ENCODE data around the gene KCNQ2.

KCNQ2 gene

DNA sequence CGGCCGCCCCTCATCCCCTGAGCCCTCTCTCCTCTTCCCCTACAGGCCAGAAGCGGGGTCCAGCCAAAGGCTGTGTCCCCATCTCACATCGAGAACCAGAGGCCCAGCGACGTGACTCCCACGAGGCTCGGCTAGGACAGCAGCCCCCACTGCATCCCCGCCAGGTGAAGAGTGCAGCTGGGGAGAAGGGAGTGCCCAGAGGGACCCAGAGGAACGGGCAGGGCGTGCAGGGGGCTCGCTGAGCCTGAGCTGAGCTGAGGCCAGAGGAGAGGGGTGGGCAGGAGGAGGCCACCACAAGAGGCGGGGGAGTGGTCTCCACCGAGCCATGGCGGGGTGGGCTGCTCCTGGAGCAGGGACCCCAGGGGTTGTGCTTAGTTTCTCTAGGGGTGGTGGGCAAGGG, 32.6 kb downstream of the KCNQ2 start:
- in situ Hi-C loops (cut with MboI; ENCODE audit: low sequenced_read_pairs): no loop called here

DNA sequence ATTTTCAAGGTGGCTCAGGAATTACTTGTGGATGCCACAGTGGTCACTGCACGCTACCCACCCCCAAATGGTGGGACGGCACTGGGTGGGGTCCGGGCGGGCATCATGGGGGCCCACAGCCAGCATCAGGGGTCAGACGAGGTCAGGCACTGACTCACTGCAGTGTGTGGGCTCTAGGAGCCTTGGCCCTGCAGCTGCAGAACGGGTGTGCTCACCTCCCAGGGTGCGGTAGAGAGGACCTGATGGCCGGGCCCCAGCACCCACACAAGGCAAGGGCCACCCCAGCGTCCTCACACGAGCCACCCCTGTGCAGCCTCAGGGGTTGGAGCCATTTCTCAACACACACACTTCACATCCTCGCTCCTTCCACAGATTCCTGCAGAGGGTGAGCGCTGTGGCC, 34.3 kb downstream of the KCNQ2 start:
- in situ Hi-C loops (cut with MboI; ENCODE audit: low sequenced_read_pairs): no loop called here

DNA sequence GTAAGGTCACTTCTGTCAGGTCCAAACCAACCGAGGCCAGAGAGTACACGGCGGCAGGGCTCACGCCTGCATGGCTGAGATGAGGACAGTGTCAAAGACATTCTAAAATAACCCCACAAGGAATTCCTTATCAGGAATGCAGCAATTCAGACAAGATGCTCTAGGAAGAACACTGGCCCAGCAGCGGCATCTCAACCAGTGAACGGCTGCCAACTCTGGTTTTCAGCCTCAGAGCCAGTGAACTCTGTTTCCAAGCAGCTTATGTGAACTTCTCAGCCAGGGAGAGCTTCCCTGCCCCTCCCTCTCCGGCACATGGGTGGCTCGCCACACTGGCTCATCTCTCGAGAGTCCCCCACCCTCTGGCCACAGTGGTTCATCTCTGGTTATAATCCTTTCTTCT, 36.9 kb downstream of the KCNQ2 start:
- in situ Hi-C loops (cut with MboI; ENCODE audit: low sequenced_read_pairs): no loop called here

DNA sequence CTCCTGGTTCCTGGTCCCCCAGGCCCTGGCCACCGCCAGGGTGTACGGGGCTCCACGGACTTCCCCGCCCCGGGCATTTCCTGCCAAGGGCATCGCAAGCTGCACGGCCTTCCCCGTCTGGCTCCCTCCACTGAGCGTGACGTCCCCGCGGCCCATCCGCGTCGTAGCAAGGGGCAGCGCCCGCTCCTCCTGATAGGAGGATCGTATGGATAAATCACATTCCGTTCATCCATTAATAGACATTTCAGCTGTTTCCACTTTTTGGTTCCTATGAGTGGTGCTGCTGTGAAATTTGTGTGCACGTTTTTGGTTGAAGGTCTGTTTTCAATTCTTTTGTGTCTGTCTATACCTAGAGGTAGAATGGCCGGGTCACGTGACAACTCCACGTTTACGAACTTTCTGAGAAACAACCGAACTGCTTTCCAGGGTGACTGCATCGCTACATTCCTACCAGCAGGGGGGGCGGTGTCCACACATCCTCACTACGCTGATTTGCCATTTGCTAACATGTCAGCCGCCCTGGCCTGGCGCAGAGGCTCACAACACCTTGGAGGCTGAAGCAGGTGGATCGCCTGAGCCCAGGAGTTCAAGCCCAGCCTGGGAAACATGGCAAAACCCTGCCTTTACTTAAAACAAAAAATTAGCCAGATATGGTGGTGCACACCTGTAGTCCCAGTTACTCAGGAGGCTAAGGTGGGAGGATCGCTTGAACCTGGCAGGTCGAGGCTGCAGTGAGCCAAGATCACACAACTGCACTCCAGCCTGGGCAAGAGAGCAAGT, 37.7 kb downstream of the KCNQ2 start:
- in situ Hi-C loops (cut with MboI; ENCODE audit: low sequenced_read_pairs): no loop called here

DNA sequence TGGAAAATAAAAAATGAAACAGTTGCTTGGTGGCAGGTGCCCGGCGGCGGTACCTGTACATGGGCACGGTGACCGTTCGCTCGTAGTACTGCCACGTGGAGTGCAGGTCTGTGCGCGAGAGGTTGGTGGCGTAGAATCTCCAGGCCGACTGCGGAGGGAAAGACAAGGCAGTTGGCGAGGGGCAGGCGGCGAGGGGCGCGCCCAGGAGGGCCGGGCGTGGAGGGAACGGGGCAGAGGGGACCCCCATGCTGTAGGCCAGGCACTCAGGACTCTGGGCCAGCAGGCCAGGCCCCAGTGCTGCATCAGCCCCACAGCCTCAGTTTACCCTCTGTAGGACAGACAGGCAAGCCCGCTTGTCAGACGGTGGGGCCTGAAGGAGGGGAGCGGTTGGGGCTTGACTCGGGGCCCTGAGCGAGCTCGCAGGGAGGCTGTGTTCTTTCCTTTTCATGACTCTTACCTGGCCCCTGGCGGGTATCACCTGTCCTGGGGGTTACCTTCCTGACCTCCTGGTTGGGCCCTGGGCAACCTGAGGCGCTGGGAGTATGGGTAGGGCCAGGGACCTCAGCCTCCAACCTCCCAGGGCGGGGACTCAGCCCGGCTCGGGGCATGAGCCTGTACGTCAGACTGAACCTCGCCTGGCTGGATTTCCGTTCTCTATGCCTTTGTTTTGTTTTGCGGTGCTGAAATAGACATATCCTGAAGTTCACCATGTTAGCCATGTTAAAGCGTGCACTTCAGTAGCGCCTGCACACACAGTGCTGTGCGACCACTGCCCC, 38.5 kb downstream of the KCNQ2 start:
- in situ Hi-C loops (cut with MboI; ENCODE audit: low sequenced_read_pairs): no loop called here

DNA sequence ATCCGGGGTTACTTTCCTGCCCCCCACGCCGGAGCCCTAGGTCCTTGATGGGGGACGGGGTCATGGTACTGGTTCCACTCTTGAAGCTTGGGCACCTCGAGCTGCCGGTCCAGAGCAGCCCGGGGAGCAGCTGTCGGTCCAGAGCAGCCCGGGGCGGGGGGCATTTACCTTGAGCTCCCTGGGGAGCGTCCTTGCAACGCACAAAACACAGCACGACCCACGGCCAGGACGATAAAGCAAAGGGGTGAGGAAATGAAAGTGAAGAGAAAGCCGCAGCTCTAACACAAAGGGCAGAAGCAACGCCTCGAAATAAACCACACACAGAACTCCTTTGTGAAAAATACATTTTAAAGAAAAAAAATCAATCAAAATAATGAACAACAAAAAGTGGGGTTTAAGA, 39.1 kb downstream of the KCNQ2 start:
- in situ Hi-C loops (cut with MboI; ENCODE audit: low sequenced_read_pairs): no loop called here

DNA sequence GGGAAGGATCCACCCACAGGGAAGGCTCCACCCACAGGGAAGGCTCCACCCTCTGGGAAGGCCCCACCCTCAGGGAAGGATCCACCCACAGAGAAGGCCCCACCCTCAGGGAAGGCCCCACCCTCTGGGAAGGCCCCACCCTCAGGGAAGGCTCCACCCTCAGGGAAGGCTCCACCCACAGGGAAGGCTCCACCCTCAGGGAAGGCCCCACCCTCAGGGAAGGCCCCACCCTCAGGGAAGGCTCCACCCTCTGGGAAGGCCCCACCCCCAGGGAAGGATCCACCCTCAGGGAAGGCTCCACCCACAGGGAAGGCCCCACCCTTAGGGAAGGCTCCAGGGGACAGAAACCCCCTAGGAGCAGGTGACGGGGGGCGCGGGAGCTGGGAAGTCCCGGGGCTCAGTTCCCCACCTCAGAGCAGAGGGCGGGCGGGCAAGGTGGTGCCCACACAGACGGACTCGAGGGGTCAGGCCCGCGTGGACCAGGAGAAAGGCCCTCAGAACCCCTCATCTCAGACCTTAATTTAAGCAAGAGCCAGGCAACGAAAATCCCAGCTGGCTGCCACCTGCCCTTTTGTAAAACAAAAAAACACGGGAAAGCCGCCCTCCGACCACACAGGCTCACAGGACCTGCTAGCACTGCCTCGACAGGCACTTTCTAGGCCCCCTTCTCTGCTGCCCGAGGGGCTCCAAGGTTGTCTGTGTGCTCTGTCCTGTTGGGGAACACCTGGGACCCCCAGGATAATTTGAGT, 39.7 kb downstream of the KCNQ2 start:
- in situ Hi-C loops (cut with MboI; ENCODE audit: low sequenced_read_pairs): no loop called here

DNA sequence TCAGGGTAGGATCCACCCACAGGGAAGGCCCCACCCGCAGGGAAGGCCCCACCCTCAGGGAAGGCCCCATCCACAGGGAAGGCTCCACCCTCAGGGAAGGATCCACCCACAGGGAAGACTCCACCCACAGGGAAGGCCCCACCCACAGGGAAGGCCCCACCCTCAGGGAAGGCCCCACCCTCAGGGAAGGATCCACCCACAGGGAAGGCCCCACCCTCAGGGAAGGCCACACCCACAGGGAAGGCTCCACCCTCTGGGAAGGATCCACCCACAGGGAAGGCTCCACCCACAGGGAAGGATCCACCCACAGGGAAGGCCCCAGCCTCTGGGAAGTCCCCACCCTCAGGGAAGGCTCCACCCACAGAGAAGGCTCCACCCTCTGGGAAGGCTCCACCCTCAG, 40.5 kb downstream of the KCNQ2 start:
- in situ Hi-C loops (cut with MboI; ENCODE audit: low sequenced_read_pairs): no loop called here

DNA sequence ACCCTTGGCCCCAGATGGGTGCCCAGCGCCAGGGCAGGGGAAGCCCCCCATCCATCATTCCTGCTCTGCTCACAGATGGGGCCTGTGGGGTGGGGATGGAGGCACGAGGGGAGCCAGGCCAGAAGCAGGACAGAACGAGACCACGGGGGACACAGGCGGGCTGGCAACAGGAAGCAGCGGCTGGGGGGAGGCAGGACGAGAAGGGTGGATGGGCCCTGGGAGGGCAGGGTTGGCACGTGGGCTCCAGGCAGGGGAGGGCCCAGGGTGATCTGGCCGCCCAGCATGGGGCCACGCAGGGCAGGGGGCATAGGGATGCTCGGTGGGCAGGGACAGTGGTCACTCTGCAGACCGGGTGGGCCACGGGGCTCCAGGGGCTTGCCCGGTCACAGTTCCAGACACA, 41.6 kb downstream of the KCNQ2 start:
- in situ Hi-C loops (cut with MboI; ENCODE audit: low sequenced_read_pairs): no loop called here

DNA sequence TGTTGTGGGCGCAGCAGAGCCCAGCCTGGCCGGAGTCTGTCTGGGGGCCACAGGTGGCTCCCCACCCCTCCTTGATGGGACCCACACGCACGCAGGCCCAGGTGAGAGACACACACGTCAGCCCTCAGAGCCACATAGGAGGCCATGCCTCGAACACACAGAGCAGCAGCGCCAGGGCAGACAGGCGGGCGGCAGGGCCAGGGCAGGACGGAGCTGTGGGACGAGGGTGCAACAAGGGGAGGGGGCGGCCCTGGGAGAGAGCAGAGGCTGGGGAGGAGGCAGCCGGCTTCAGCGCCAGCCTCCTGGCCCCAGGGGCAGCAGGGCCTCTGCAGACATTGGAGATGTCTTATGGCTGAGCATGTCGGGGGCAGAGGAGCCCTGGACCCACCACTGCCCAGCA, 42.5 kb downstream of the KCNQ2 start:
- in situ Hi-C loops (cut with MboI; ENCODE audit: low sequenced_read_pairs): no loop called here

DNA sequence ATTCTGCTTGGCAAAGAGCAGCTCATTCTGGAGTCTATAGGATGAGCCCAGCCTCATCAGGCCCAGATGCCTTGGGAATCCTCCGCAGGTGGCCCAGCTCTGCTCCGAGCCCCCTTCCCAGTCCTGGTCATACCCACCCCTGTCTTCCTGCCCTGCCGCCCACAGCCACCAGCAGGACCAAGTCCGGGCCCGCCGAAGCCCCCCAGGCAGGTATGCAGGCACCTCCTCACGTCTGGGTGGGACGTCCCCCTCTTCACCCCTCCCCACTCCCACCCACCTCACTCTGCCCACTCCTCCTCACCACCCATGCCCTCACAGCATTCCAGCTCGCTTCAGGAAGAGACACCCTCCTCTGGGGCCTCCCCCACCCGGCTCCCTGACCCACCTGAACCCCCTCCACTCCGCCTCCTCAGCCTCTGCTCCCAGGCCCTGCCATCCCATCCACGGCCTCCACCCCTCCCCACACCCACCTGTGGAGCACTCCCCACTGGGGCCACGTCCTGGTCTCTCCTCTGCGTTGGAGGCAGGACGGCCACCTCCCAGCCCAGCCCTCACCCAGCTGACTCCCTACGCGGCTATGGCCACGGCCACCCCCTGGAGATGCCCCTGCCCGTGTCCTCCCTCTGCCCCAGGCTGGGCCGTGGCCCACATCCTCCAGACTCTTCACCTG, 43.4 kb downstream of the KCNQ2 start:
- in situ Hi-C loops (cut with MboI; ENCODE audit: low sequenced_read_pairs): no loop called here

DNA sequence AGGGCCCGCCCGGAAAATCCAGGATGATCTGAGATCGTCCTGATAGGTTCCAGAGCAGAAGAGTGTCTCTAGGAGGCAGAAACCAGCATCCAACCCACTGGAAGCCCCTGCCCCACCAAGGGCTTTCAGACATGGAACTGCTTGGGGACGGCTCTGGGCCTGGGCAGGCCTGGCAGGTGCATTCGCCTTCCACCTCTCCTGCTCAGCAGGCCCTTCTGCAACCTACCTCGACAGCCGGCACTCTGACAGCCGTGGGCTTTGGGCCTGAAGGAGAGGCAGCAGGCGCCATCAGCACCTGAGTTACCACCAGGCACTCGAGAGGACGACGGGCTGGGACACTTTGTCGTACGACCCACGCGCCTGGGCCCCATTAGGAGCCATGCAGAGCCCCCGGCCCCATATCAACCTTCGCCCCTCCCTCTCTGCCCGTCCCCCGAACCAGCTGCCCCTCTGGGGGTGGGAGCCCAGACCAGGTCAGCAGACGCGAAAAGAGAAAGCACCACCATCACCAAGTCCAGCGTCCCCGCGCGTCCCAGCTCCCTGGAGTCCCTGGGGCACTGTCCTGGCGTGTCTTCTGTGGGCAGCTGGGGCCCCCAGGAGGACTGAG, 44.6 kb downstream of the KCNQ2 start:
- in situ Hi-C loops (cut with MboI; ENCODE audit: low sequenced_read_pairs): no loop called here

DNA sequence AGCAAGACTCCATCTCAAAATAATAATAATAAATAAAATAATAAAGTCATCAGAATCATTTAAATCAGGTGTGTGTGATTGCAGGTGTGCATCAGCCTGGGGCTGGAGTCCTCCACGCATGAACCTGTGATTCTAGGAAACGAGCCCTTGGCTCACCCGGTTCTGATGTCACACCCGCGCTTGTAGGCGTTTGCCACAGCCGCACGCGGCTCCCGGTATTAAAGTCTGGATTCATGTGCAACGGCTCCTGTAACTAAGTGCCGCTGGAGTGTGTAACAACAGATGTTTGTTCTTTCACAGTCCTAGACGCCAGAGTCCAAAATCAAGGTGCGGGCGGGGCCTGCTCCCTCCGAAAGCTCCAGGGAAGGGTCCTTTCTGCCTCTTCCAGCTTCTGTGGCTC, 45.2 kb downstream of the KCNQ2 start:
- in situ Hi-C loops (cut with MboI; ENCODE audit: low sequenced_read_pairs): no loop called here

DNA sequence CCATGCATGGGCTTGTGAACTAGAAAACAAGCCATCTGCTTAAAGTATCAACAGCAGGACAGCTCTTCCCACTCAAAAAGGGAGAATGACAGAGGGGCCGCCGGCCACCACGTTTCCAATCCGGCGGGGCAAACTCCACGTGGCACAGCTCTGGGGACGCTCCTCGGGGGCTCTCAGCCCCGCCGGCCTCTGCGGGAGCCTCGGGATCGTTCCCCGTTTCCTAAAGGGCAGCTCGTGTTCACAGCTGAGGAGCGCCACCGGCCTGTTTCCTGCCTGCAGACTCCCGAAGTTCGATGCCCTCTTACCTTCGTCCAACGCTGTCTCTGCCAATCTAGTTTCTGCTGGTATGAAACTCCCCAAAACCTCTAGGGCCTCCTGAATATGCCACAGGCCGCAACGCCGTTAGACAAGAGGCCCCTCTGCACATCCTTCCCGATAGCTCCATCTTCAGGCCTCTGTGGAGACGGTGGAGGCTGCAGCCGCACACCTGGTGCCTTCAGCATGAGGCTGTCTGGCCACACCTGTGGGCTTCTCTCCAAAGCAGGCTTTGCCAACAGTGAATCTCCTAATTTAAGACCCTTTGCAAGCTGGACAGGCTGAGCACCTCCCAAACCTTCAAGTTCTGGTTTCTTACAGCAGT, 46.5 kb downstream of the KCNQ2 start:
- in situ Hi-C loops (cut with MboI; ENCODE audit: low sequenced_read_pairs): no loop called here

DNA sequence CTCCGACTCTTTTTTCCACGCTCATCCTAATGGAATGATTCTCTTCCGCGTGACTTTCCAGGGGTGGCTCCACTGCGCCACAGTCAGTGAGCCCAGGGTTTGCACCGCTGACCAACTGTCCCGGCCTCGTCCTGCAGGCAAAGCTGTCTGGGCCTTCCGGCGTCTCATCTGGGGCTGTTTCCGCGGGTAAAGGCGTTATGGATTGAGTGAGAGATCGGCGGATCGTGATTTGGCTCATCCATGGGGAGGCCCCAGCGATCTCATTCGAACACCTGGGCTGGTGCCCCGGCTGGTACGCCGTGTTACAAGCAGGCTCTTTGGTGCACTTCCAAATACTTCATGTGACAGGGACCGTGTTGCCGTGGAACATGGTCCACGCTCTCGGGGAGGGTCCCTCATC, 47.8 kb downstream of the KCNQ2 start:
- in situ Hi-C loops (cut with MboI; ENCODE audit: low sequenced_read_pairs): no loop called here

DNA sequence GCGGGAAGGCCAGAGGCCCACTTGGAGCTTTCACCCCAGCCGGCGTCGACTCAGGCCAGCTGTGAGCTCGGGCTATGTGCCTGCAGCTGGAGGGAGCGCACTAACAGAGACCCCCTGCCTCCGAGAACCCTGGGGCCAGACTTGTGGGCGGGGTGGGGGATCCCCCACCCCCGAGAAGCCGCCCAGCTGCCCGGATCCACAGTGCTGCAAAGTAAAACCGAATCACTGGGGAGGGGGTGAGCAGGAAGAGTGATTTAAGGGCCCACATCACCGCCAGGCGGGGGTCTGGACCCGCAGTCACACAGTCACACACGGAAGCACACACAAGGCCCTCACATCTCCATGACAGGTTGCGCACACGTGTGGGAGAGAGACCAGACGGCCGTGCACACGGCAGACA, 48.7 kb downstream of the KCNQ2 start:
- in situ Hi-C loops (cut with MboI; ENCODE audit: low sequenced_read_pairs): no loop called here

DNA sequence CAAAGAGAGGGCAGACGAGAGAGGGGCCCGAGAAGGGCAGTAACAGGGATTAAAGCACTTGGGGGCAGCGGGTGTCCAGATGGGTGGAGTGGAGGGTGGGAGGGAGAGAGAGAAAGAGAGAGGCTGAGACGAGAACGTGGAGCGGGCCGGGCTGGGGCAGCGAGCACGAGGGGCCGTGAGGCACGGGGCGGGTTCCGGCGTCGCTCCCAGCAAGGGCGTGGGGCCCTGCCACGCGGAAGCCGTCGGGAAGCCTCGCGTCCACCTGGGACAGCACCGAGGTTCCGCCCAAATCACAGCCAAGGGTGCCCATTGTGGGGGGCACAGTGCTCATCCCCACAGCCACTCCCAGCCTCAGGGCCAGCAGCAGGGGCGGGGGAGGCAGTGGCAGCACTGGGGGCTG, 49.8 kb downstream of the KCNQ2 start:
- in situ Hi-C loops (cut with MboI; ENCODE audit: low sequenced_read_pairs): no loop called here

DNA sequence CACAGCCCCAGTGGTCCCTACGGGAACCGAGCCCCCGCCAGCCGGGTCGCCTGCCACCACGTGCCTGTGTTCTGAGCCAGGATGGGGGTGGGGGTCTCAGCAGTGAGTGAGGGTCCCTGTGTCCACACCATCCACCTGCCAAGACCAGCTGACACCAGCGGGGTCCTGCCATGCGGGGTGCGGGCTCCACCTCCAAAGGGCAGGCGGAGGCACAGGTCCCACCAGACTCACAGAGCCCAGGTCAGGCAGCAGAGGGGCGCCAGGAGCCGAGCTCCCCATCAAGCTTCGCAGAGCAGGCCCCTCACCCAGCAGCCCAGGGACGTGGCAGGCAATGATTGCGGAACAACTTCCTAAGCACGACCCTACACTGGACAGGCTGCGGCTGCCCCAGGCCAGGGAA, 50.5 kb downstream of the KCNQ2 start:
- in situ Hi-C loops (cut with MboI; ENCODE audit: low sequenced_read_pairs): no loop called here

DNA sequence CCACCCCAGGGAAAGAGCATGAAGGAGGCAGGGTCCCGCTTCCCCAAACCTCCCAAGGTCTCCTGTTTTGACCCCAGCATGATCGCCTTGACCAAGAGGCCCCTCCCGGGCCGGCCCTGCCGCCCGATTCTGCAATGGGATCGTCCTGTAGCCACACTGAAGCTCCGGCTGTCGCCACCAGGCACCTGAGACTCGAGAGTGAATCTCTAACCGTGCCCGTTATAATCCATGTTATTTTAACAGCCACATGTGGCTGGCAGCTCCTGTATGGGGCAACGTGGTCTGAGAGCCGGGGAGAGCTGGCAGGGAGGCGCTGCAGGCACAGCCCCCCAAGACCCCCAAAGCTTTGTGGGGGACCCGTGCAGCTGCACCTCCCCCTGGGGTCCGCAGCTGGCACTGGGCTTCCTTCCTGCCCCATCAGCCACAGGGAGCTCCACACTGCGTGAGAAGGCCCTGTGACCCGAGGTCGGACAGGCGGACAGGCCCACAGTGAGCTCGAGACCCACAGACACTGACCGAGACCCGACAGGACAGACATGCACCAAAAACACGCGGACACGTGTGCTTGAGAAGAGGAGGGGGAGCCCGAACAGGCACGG, 51.3 kb downstream of the KCNQ2 start:
- in situ Hi-C loops (cut with MboI; ENCODE audit: low sequenced_read_pairs): no loop called here
